ENCODE measurements around the gene OR8G1. TPM values are rescaled to one million over a fixed set of nuclear protein-coding genes. Genes with fewer than 3 reads are reported as not detected.

Gene OR8G1, protein sequence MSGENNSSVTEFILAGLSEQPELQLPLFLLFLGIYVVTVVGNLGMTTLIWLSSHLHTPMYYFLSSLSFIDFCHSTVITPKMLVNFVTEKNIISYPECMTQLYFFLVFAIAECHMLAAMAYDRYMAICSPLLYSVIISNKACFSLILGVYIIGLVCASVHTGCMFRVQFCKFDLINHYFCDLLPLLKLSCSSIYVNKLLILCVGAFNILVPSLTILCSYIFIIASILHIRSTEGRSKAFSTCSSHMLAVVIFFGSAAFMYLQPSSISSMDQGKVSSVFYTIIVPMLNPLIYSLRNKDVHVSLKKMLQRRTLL
- not detected for total RNA-seq

DNA sequence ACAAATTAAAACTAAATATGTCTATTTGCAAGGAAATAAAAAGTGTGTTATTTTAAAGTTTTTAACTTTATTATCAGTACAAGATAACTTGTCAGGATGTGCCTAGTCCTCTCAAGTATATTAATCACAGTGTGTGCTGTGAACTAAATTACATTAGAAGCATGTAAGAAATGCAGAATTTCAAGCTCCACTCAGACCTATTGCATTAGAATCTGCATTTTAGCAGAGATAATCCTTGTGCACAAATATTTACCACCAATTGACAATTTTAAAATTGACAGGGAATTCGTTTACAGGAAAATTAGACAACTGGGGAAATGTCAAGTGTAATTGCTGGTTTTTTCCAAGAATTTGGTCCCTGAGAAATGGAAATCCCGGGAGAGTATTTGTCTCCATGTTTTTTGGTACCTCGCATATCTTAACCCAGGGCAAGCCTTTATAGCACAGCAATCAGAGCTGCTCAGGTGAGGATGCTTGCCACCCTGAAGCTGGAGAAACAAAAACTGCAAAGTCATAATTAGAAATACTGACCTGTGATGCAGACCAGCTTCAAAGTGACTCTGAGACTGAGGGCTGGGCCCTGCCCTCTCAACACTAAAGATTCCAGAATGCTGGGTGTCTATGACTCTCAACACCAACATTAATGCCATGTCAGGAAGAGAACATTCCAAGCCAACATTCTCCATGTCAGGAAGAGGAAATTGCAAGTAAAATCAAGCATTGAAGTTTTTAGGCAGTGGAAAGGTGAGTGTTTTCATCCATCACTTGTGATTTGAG, at the start of gene OR8G1:
Gene OR8G1 (plus strand): TSS at position 475 of the 777 bp plus-strand sequence. CDS start 8,581 bp downstream, outside the sequence.
- H3K27me3 Mint-ChIP-seq, result peaks cover 4% of the 10 kb centered on the region
- CTCF ChIA-PET, result no interaction called here

DNA sequence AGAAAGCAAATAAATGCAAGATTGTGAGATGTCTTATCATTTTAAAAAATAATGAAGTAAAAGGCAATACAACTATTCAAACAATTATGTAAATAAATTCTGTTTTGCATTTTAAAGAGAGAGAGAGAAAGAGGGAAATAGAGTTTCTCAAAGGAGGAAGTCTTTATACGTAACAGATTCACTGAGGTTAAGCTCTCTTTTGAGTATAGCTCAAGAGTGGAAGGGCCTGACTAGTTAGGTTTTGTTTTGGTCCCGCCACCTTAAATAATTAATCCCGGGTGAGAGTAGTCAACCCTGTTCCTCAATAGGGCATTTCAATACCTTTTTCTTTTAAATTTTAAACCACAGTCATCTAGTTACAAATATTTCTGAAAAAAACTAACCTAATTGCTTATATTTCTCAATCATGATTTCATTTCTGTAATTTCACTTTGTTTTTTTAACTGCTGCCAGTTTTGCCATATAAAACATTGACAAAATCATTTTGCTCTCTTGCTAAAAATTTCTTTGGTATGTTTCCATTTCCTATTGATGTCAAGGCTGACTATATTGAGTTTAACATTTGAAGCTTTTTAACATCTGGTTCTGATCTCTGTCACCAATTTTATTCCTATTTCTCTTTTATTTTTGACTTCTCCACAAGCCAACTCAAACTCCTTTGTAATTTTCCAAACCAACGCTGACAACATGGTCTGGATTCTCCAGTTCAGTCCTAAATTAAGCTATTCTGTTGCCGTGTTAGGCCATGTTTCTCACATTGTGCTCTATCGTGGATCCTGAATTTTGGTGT, 47.5 kb upstream of the OR8G1 start:
- Mint-ChIP-seq H3K4me3 (no peak overlapping the region), H3K9me3 (no peaks in the 10 kb centered on the region), H3K4me1 (ENCODE audit: low read depth) (no peaks in the 10 kb centered on the region), H3K27me3 (peaks cover 5% of the 10 kb centered on the region), H3K36me3 (no peaks in the 10 kb centered on the region), H3K27ac (no peak overlapping the region)
- intact Hi-C loops (cut with micrococcal nuclease), result no loop called here
- ChIA-PET CTCF (interaction anchor here (1.3 to 4.3 kb wide), 4 partner anchors 78 to 129 kb away, joined by 4 to 94 read pairs (median 6); partner anchors contain the start of gene VWA5A), POLR2A (no interaction called here)
- no peak for DNase-seq

More for the DNA sequence above, at the start of gene OR8G1:
- no peaks in the 10 kb centered on the region for H3K4me1 Mint-ChIP-seq (ENCODE audit: low read depth)
- H3K4me3 Mint-ChIP-seq, result no peak within 1 kb of the TSS
- no peaks in the 10 kb centered on the region for H3K36me3 Mint-ChIP-seq
- no peaks in the 10 kb centered on the region for H3K9me3 Mint-ChIP-seq
- DNase-seq, result no peak
- POLR2A ChIA-PET, result no interaction called here
- intact Hi-C loops (cut with micrococcal nuclease), result no loop called here
- H3K27ac Mint-ChIP-seq, result no peak within 1 kb of the TSS

DNA sequence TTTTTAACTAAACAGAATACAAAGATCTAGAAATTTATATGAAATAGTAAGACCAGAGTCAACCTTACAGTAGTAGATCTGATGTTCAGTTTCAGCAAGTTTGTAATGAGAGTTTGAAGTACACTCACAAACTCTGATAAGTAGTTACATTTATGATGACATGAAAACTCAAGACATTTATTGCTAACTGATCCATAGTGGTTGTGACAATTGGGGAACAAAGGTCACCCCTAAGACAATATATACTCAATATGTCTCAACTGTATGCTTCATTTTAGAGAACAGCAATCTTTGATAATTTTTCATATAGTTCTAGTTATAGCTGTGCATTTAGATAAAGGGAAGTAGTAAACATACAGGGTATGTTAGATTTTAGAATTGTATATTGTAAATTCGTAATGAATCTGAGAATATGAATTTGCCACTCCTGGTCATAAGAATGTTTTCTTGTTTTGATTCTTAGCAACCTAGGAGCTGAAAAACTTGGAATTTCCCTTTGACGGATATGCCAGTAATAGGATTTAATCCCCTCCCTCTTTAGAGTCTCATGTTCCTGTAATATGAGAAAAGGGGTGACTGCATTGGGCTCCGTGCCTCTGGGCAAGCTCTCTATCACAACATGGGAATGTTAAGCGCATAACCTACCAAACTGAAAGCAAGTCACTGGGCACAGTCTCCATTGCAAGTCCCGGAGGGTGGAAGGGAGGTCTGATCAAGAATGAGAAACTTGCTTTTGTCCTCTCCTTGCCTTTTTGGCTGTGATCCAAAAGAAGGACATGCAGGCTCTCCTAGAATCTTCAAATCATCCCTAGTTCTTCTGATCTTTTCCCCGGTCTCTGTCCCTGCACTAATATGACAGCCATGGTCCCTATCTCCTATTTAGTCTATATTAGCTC, 46.4 kb upstream of the OR8G1 start:
- POLR2A ChIA-PET, result interaction anchor here (0.5 kb wide), 1 partner anchor 23 kb away, joined by 3 read pairs; no protein-coding TSS in a partner anchor

DNA sequence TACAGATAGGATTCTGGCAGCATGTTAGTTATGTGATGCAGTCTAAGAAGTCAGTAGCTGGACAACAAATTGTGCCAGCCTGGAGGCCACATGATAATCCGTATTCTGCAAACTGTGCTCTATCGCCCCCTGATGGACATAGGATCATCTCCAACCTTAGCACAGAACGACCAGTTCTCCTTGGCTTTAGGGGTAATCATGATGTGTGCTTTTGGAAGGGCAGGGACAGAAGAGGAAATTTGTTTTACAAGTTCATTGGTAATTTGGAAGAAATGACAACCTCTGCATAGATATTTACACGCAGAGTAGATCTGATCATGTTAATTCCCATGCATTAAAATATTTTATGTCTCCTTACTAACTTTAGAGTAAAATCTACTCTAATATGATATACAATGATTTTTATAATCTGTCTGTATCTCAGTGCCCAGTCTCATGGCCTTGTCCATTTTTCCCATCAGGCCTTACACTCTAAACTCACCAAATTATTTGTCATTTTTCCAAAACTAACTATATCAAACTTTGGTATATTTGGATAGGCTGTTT, 45.6 kb upstream of the OR8G1 start:
- Mint-ChIP-seq H3K4me1 (ENCODE audit: low read depth) (no peaks in the 10 kb centered on the region), H3K4me3 (no peak overlapping the region), H3K9me3 (no peaks in the 10 kb centered on the region), H3K36me3 (no peaks in the 10 kb centered on the region), H3K27me3 (peaks cover 10% of the 10 kb centered on the region), H3K27ac (no peak overlapping the region)
- CTCF ChIA-PET, result interaction anchor here (0.6 to 4.3 kb wide), 12 partner anchors 10 to 140 kb away, joined by 3 to 94 read pairs (median 4); no protein-coding TSS in a partner anchor
- intact Hi-C loops (cut with micrococcal nuclease), result loop anchor here (1.0 kb wide), 2 partner anchors 87 to 124 kb away; no protein-coding TSS in a partner anchor
- peak; percentile 58 for DNase-seq
- POLR2A ChIA-PET, result no interaction called here

More for the DNA sequence above, 46.4 kb upstream of the OR8G1 start:
- DNase-seq, result no peak
- Mint-ChIP-seq H3K4me3 (no peak overlapping the region), H3K36me3 (no peaks in the 10 kb centered on the region), H3K9me3 (no peaks in the 10 kb centered on the region), H3K4me1 (ENCODE audit: low read depth) (no peaks in the 10 kb centered on the region), H3K27me3 (peaks cover 8% of the 10 kb centered on the region), H3K27ac (no peak overlapping the region)
- intact Hi-C loops (cut with micrococcal nuclease), result loop anchor here (1.0 kb wide), 2 partner anchors 86 to 123 kb away; no protein-coding TSS in a partner anchor
- CTCF ChIA-PET, result interaction anchor here (0.6 to 4.3 kb wide), 13 partner anchors 11 to 139 kb away, joined by 3 to 94 read pairs (median 4); partner anchors contain the start of gene VWA5A

DNA sequence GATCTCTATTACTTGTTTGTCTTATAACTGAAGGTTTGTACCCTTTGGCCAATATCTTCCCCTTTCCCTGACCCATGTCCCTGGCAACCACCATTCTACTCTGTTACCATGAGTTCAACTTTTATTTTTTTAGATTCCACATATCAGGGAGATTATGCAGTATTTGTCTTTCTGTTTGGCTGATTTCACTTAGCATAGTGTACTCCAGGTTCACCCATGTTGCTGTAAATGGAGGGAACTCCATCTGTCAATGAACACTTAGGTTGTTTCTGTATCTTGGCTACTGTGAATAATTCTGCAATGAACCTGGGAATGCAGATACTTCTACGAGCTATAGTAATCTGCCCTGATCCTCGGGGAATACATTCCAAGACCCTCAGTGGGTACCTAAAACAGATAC, 42.9 kb upstream of the OR8G1 start:
- peaks cover 7% of the 10 kb centered on the region for H3K27me3 Mint-ChIP-seq
- no peaks in the 10 kb centered on the region for H3K36me3 Mint-ChIP-seq
- H3K4me1 Mint-ChIP-seq (ENCODE audit: low read depth), result no peaks in the 10 kb centered on the region
- CTCF ChIA-PET, result interaction anchor here (2.2 to 3.6 kb wide), 2 partner anchors 123 to 128 kb away, joined by 5 to 44 read pairs; no protein-coding TSS in a partner anchor
- no peaks in the 10 kb centered on the region for H3K9me3 Mint-ChIP-seq
- intact Hi-C loops (cut with micrococcal nuclease), result no loop called here
- POLR2A ChIA-PET, result no interaction called here
- no peak overlapping the region for H3K27ac Mint-ChIP-seq
- no peak for DNase-seq
- H3K4me3 Mint-ChIP-seq, result no peak overlapping the region

DNA sequence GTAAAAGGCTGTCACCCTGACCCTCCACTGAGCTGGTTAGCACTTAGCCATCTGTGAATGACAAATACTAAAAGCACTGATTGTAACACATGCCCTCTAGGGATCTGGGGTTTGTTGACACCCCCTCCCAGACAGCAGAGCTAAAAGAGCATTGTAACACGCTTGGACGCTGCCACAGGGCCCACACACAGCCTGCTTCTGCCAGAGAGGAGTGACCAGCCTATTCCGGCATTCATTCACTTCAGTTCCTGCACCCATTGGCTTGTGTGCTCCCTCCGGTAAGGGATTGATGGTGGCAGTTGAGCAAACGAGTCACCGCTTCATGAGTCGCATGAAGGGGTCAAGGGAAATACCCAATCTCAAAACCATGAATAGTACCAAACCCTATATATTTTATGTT, 42.0 kb upstream of the OR8G1 start:
- POLR2A ChIA-PET, result no interaction called here
- H3K4me1 Mint-ChIP-seq (ENCODE audit: low read depth), result no peaks in the 10 kb centered on the region
- no peak for DNase-seq

DNA sequence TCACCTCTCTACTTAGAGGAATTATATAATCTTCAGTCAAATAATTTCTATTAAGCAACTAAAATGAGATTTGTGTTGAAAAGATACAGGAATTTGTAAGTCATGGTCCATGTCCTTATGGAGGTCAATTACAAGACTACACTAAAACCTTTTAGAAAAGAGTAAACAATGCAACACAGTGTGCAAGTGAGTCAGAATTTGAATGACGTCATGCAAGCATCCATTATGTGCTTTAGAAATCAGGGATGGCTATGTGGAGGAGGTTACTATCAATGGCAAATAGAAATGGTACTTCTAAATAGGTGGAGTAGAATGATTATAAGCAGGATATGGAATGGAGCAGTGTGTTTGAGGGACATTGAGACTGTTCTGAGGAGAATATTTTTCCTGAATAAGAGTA, 41.2 kb upstream of the OR8G1 start:
- ChIA-PET CTCF (interaction anchor here (2.0 kb wide), 1 partner anchor 128 kb away, joined by 5 read pairs; no protein-coding TSS in a partner anchor), POLR2A (no interaction called here)
- intact Hi-C loops (cut with micrococcal nuclease), result no loop called here
- H3K9me3 Mint-ChIP-seq, result no peaks in the 10 kb centered on the region
- no peak overlapping the region for H3K27ac Mint-ChIP-seq
- no peaks in the 10 kb centered on the region for H3K4me1 Mint-ChIP-seq (ENCODE audit: low read depth)
- H3K36me3 Mint-ChIP-seq, result no peaks in the 10 kb centered on the region
- no peak overlapping the region for H3K4me3 Mint-ChIP-seq
- no peak for DNase-seq
- peaks cover 7% of the 10 kb centered on the region for H3K27me3 Mint-ChIP-seq

More for the DNA sequence above, 42.0 kb upstream of the OR8G1 start:
- H3K9me3 Mint-ChIP-seq, result no peaks in the 10 kb centered on the region
- no peak overlapping the region for H3K4me3 Mint-ChIP-seq
- peaks cover 7% of the 10 kb centered on the region for H3K27me3 Mint-ChIP-seq
- no peak overlapping the region for H3K27ac Mint-ChIP-seq
- intact Hi-C loops (cut with micrococcal nuclease), result no loop called here
- CTCF ChIA-PET, result interaction anchor here (3.6 kb wide), 1 partner anchor 129 kb away, joined by 44 read pairs; no protein-coding TSS in a partner anchor
- no peaks in the 10 kb centered on the region for H3K36me3 Mint-ChIP-seq

DNA sequence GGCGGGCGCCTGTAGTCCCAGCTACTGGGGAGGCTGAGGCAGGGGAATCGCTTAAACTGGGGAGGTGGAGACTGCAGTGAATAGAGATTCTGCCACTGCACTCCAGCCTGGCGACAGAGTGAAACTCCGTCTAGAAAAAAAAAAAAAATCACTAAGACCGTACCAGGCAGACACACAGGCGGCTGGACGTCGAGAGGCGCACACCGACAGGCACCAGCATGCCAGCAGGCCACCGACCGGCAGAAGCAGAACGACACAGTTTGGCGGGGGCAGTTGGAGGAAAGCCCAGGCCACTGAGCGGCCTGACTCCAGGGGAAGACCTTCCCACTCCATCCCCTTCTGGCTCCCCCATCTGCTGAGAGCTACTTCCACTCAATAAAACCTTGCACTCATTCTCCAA, 40.2 kb upstream of the OR8G1 start:
- ChIA-PET POLR2A (no interaction called here), CTCF (interaction anchor here (2.0 kb wide), 1 partner anchor 129 kb away, joined by 5 read pairs; no protein-coding TSS in a partner anchor)
- Mint-ChIP-seq H3K27ac (no peak overlapping the region), H3K4me1 (ENCODE audit: low read depth) (no peaks in the 10 kb centered on the region), H3K36me3 (no peaks in the 10 kb centered on the region), H3K9me3 (no peaks in the 10 kb centered on the region), H3K27me3 (peaks cover 5% of the 10 kb centered on the region), H3K4me3 (no peak overlapping the region)
- DNase-seq, result no peak
- intact Hi-C loops (cut with micrococcal nuclease), result no loop called here

DNA sequence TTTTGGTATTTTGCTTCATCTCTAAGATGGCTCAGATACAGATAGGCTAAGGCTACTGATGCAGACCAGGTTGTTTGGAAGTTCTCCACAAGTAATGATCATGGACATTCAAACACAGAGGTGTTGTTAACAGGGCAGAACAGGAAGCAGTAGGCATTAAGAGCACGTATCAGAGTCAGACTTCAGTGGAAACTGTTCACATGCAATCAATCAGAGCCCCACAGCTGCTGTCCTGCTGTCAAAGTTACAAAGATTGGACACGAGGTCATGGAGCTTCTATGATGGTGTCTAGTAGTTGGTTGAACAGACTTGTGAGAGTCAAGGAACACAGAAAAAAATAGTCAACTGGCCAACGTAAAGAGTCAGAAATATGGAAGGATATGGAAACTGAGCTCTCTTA, 37.9 kb upstream of the OR8G1 start:
- Mint-ChIP-seq H3K27me3 (peaks cover 4% of the 10 kb centered on the region), H3K4me1 (ENCODE audit: low read depth) (no peaks in the 10 kb centered on the region), H3K9me3 (no peaks in the 10 kb centered on the region), H3K27ac (no peak overlapping the region), H3K4me3 (no peak overlapping the region), H3K36me3 (no peaks in the 10 kb centered on the region)
- intact Hi-C loops (cut with micrococcal nuclease), result no loop called here
- DNase-seq, result no peak
- POLR2A ChIA-PET, result no interaction called here
- CTCF ChIA-PET, result no interaction called here

DNA sequence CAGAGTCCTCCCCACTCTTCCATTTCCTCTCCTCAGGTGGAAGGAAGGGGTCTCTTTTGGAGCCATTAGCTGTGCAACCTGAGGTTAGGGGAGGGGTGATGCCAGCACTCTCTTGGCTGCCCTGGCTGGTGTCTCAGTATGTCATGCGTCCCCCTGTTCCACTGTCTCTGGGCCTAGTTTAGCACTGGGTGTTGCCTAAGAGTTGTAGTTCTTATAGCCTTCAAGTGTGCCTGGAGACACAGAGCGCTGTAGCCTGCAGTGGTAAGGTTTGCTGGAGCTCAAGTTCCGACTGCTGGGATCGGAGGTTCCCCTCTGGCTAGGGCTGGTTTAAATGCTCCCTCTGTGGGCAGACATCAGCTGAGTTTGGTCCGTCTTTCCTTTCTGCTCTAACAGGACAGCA, 36.9 kb upstream of the OR8G1 start:
- no peak overlapping the region for H3K27ac Mint-ChIP-seq
- no peak overlapping the region for H3K4me3 Mint-ChIP-seq

More for the DNA sequence above, 36.9 kb upstream of the OR8G1 start:
- CTCF ChIA-PET, result no interaction called here
- POLR2A ChIA-PET, result no interaction called here
- Mint-ChIP-seq H3K4me1 (ENCODE audit: low read depth) (no peaks in the 10 kb centered on the region), H3K9me3 (no peaks in the 10 kb centered on the region), H3K36me3 (no peaks in the 10 kb centered on the region), H3K27me3 (peaks cover 2% of the 10 kb centered on the region)
- intact Hi-C loops (cut with micrococcal nuclease), result no loop called here
- no peak for DNase-seq

Measured in activated CD4-positive, alpha-beta memory T cell treated with anti-CD3 and anti-CD28 coated beads for 36 hours (primary cell).